ENCODE measurements around the gene SNX9. TPM values are rescaled to one million over a fixed set of nuclear protein-coding genes. Genes with fewer than 3 reads are reported as not detected.

SNX9 gene
- total and polyA plus RNA-seq, 2 of the 8 experiments (the other 6 are each of a cell fraction or from before 2014, with no cell fraction given) = 11.8 to 23.2 TPM

DNA sequence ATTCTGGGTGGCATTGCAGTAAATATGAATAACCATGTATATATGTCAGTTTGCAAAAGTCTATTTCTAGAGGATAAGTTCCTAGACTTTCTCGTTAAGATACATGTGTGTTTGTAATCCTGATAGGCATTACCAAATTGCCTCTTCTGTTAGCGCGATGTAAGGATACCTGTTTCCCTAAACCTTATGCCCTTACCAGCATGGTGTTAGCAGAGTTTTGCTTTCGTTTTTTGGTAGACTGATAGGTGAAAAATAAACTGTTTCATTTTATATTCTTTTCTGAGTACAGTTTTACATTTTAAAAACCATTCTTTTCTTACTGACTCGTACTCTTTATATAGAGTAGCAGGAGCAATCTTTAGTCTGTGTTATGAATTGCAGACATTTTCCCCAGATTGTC is 32.3 kb downstream of the SNX9 start:
- no peak overlapping the region for H4K5ac ChIP-seq (ENCODE audit: insufficient read length, low read depth, low read length)
- no peak overlapping the region for H3K18ac ChIP-seq (ENCODE audit: extremely low read depth, low read length)
- H3K56ac ChIP-seq (replicated peaks; ENCODE audit: insufficient read length, low read depth, low read length) = no peak overlapping the region
- DNase-seq (ENCODE audit: low read depth in 1 of 2, low spot score in 2 of 2) (no peak), FAIRE-seq (no peak)
- H4K8ac ChIP-seq (ENCODE audit: extremely low read depth, insufficient read depth, low read length) = no peak overlapping the region
- no peak overlapping the region for H2BK120ac ChIP-seq (replicated peaks; ENCODE audit: low read depth, low read length)
- no peak overlapping the region for H3K4me2 ChIP-seq (ENCODE audit: insufficient read depth in 1 of 2, low read depth in 2 of 2, low read length in 2 of 2)
- H2AK5ac ChIP-seq (ENCODE audit: low read depth, low read length) = no peak overlapping the region
- ChIA-PET POLR2A (ENCODE audit: partially characterized antibody) (no interaction called here), CTCF (ENCODE audit: partially characterized antibody) (no interaction called here)
- H3K9ac ChIP-seq (replicated peaks in 1 of 4; ENCODE audit: extremely low read depth in 1 of 4, low read depth in 3 of 4, low read length in 3 of 4) = no peak overlapping the region
- peaks cover 0 to under 1% of the 10 kb centered on the region in 2 experiments for H4K20me1 ChIP-seq (replicated peaks in 1 of 2; ENCODE audit: control insufficient read depth in 1 of 2, insufficient read depth in 2 of 2, low read length in 2 of 2)
- H3K4me1 ChIP-seq (replicated peaks in 1 of 4; ENCODE audit: control insufficient read depth in 3 of 4, insufficient read depth in 4 of 4, low read length in 3 of 4) = peaks cover 0 to 4% (median 3%) of the 10 kb centered on the region in 4 experiments; a peak in 1 of 7 replicates
- peaks cover 5 to 100% of the 10 kb centered on the region in 2 experiments for H3K79me2 ChIP-seq (ENCODE audit: control insufficient read depth in 1 of 2, insufficient read depth in 2 of 2, low read length in 2 of 2)
- no peak overlapping the region for H3K23ac ChIP-seq (ENCODE audit: insufficient read length)
- TF ChIP-seq KDM5A (IDR thresholded peaks at IDR 0.05; ENCODE audit: low read length) = no peak
- no peak for TF ChIP-seq EGR1 (IDR thresholded peaks at IDR 0.05; ENCODE audit: borderline replicate concordance, low read depth, low read length)
- TF ChIP-seq HDAC2 (IDR thresholded peaks at IDR 0.05; ENCODE audit: borderline replicate concordance in 1 of 2, low read depth in 2 of 2, low read length in 2 of 2) = no peak
- TF ChIP-seq RAD21 (IDR thresholded peaks at IDR 0.05 in 1 of 2, conservative IDR thresholded peaks at IDR 0.05 in 1 of 2; ENCODE audit: low read depth in 2 of 2, low read length in 2 of 2) = no peak
- no peak for TF ChIP-seq SRF (IDR thresholded peaks at IDR 0.05; ENCODE audit: low read depth, low read length)
- TF ChIP-seq CHD1 (IDR thresholded peaks at IDR 0.05; ENCODE audit: low read depth, low read length) = no peak
- no peak for TF ChIP-seq CBX8 (IDR thresholded peaks at IDR 0.05; ENCODE audit: borderline replicate concordance, low read depth, low read length)
- TF ChIP-seq SP4 (IDR thresholded peaks at IDR 0.05; ENCODE audit: low read length) = no peak
- no peak for TF ChIP-seq SP2 (IDR thresholded peaks at IDR 0.05; ENCODE audit: low read length)
- no peak for TF ChIP-seq TBP (IDR thresholded peaks at IDR 0.05; ENCODE audit: low read depth, low read length)
- TF ChIP-seq CEBPB (IDR thresholded peaks at IDR 0.05; ENCODE audit: low read depth, low read length) = no peak
- no peak for TF ChIP-seq SUZ12 (IDR thresholded peaks at IDR 0.05; ENCODE audit: low read length)
- no peak overlapping the region for H2BK12ac ChIP-seq (ENCODE audit: low read depth, low read length)
- H3K4me3 ChIP-seq (ENCODE audit: extremely low read depth in 1 of 4, insufficient read depth in 2 of 4, low read depth in 3 of 4, low read length in 4 of 4) = no peak overlapping the region
- H3K4ac ChIP-seq (replicated peaks; ENCODE audit: insufficient read length, low read depth, low read length) = no peak overlapping the region
- H2BK20ac ChIP-seq (ENCODE audit: low read length) = no peak overlapping the region
- H3K23me2 ChIP-seq (ENCODE audit: low read depth, low read length) = no peaks in the 10 kb centered on the region
- no peak overlapping the region for H2AFZ ChIP-seq (ENCODE audit: low read length)
- H2BK5ac ChIP-seq (ENCODE audit: low read depth, low read length) = no peak overlapping the region
- H3K36me3 ChIP-seq (ENCODE audit: control insufficient read depth in 2 of 4, insufficient read depth in 4 of 4, low read length in 3 of 4) = no peaks in the 10 kb centered on the region
- no peak overlapping the region for H4K91ac ChIP-seq (replicated peaks; ENCODE audit: insufficient read length, low read length)
- H3K79me1 ChIP-seq (ENCODE audit: low read depth, low read length) = no peaks in the 10 kb centered on the region; the same call in 1 of the 2 replicates
- H3K27me3 ChIP-seq (replicated peaks in 1 of 4; ENCODE audit: control insufficient read depth in 3 of 4, extremely low read depth in 1 of 4, insufficient read depth in 3 of 4, low read length in 3 of 4) = no peaks in the 10 kb centered on the region
- H3K9me3 ChIP-seq (ENCODE audit: insufficient read depth in 2 of 2, low read depth in 1 of 2, low read length in 1 of 2) = no peaks in the 10 kb centered on the region
- WGBS, 2 experiments (ENCODE audit: extremely low coverage in 1 of 2, insufficient coverage in 1 of 2, insufficient read length in 1 of 2, insufficient replicate concordance in 2 of 2, low coverage in 1 of 2, low lambda C conversion rate in 2 of 2, missing lambda C conversion rate in 1 of 2) = 91% methylated on average over 5 of the region's 5 CpGs; no CpG with 5 or more reads in 1 of the 2 experiments
- no peak overlapping the region for H2BK15ac ChIP-seq (ENCODE audit: low read length)
- no peak overlapping the region for H3K27ac ChIP-seq (ENCODE audit: low read depth, low read length)
- no peak overlapping the region for H3K14ac ChIP-seq (ENCODE audit: insufficient read length)

Data from H1 (cell line).